ENCODE results near the gene FAM107B. TPM values are rescaled to one million over a fixed set of nuclear protein-coding genes. Genes with fewer than 3 reads are reported as not detected.

Gene FAM107B
- total and polyA plus RNA-seq, 2 of the 8 experiments (the other 6 are each of a cell fraction or from before 2014, with no cell fraction given): 7.5 to 28.1 TPM

GRCh38 chr10:14776546-14776945 lies 1.8 kb upstream of the FAM107B start (continued):
- TF ChIP-seq USF2 (IDR thresholded peaks at IDR 0.05; ENCODE audit: low read length) (no peak), ASH2L (IDR thresholded peaks at IDR 0.05; ENCODE audit: low read length) (no peak), JUND (IDR thresholded peaks at IDR 0.05; ENCODE audit: low read length) (no peak), RAD21 (IDR thresholded peaks at IDR 0.05 in 1 of 2, conservative IDR thresholded peaks at IDR 0.05 in 1 of 2; ENCODE audit: low read depth in 2 of 2, low read length in 2 of 2) (no peak)

Data from H1 (cell line).